GM18499 (cell line): ENCODE measurements around the gene MORN1.

ENCODE experiments used
- ATAC-seq: cut with Tn5 transposase; IDR thresholded peaks from one replicate; pipeline ENCODE4 v1.9.1; 2021; ENCODE audit warnings: moderate number of reproducible peaks; ENCODE audit not compliant: insufficient read depth, unreplicated experiment

MORN1 gene

GRCh38 chr1:2312515-2313301 lies 78.6 kb downstream of the MORN1 start:
- ATAC-seq = no peak

GRCh38 chr1:2312160-2312514 lies 79.2 kb downstream of the MORN1 start:
- ATAC-seq = no peak

GRCh38 chr1:2311184-2312032 lies 79.9 kb downstream of the MORN1 start:
- ATAC-seq = no peak

- no peak for ATAC-seq
These were observed 80.8 kb downstream of the MORN1 start for GRCh38 chr1:2310332-2311183.

GRCh38 chr1:2308844-2309243 lies 82.5 kb downstream of the MORN1 start:
- ATAC-seq = no peak

GRCh38 chr1:2307972-2308371 lies 83.4 kb downstream of the MORN1 start:
- ATAC-seq = no peak

GRCh38 chr1:2307064-2307605 lies 84.2 kb downstream of the MORN1 start:
- no peak for ATAC-seq

- ATAC-seq = no peak
These were observed 85.0 kb downstream of the MORN1 start for GRCh38 chr1:2306151-2306978.

- ATAC-seq = no peak
These were observed 86.3 kb downstream of the MORN1 start for GRCh38 chr1:2304921-2305681.

GRCh38 chr1:2304282-2304681 lies 87.1 kb downstream of the MORN1 start:
- no peak for ATAC-seq

GRCh38 chr1:2303781-2304180 lies 87.6 kb downstream of the MORN1 start:
- no peak for ATAC-seq

GRCh38 chr1:2303016-2303775 lies 88.2 kb downstream of the MORN1 start:
- no peak for ATAC-seq

- ATAC-seq = no peak
These were observed 88.9 kb downstream of the MORN1 start for GRCh38 chr1:2302292-2302925.

GRCh38 chr1:2301607-2302291 lies 89.6 kb downstream of the MORN1 start:
- no peak for ATAC-seq

GRCh38 chr1:2300851-2301606 lies 90.3 kb downstream of the MORN1 start:
- ATAC-seq = peak; percentile 40

- peak; percentile 57 for ATAC-seq
These were observed 91.2 kb downstream of the MORN1 start for GRCh38 chr1:2300004-2300771.
